DOHH2 (cell line): ENCODE measurements around the gene STAG1.

Source experiments
- H3F3A ChIP-seq: fragments of 200-600 bp; sonication (generic), shearing (Covaris generic); 2 replicates; pipeline ENCODE4 v1.6.0; 2016; ENCODE audit warnings: antibody characterized with exemption, mild to moderate bottlenecking; ENCODE audit not compliant: control insufficient read depth, insufficient read depth
- H3K27ac ChIP-seq: fragments of 200-600 bp; sonication (generic); 2 replicates; pipeline ENCODE4 v1.5.1; 2014; ENCODE audit warnings: low read depth, mild to moderate bottlenecking, low read length, moderate library complexity
- H3K27me3 ChIP-seq: fragments of 200-600 bp; sonication (generic); 2 replicates; pipeline ENCODE4 v1.6.1; 2014; ENCODE audit warnings: mild to moderate bottlenecking, low read length, mixed read lengths; ENCODE audit not compliant: control insufficient read depth
- H3K36me3 ChIP-seq: fragments of 200-600 bp; sonication (generic); 2 replicates; pipeline ENCODE4 v1.6.1; 2014; ENCODE audit warnings: mild to moderate bottlenecking, low read length, moderate library complexity, mixed read lengths; ENCODE audit not compliant: control insufficient read depth
- H3K4me1 ChIP-seq: fragments of 200-600 bp; sonication (generic); 2 replicates; pipeline ENCODE4 v1.6.1; 2014; ENCODE audit warnings: mild to moderate bottlenecking, low read length, mixed read lengths; ENCODE audit not compliant: control insufficient read depth
- H3K4me2 ChIP-seq: fragments of 200-600 bp; sonication (generic); 2 replicates; pipeline ENCODE4 v1.6.0; 2014; ENCODE audit warnings: mild to moderate bottlenecking, low read length, moderate library complexity
- H3K4me3 ChIP-seq: fragments of 200-600 bp; sonication (generic); 2 replicates; pipeline ENCODE4 v1.5.1; 2014; ENCODE audit warnings: mild to moderate bottlenecking, low read length, mixed read lengths
- H3K79me2 ChIP-seq: fragments of 200-600 bp; sonication (generic); 2 replicates; pipeline ENCODE4 v1.6.1; 2014; ENCODE audit warnings: mild to moderate bottlenecking, low read length, mixed read lengths; ENCODE audit not compliant: control insufficient read depth
- H3K9me2 ChIP-seq: fragments of 200-600 bp; sonication (generic); replicated peaks from 2 replicates; pipeline ENCODE4 v1.6.1; 2014; ENCODE audit warnings: mild to moderate bottlenecking, low read length, mixed read lengths; ENCODE audit not compliant: control insufficient read depth
- H3K9me3 ChIP-seq: fragments of 200-600 bp; sonication (generic); 2 replicates; pipeline ENCODE4 v1.6.1; 2014; ENCODE audit warnings: antibody characterized with exemption, low read length, mixed read lengths; ENCODE audit not compliant: control insufficient read depth, insufficient read depth
- H4K20me1 ChIP-seq: fragments of 200-600 bp; sonication (generic); 2 replicates; pipeline ENCODE4 v1.6.0; 2014; ENCODE audit warnings: low read depth, mild to moderate bottlenecking, antibody characterized with exemption, low read length, moderate library complexity; ENCODE audit not compliant: control insufficient read depth, insufficient read depth
- EZH2phosphoT487 ChIP-seq: fragments of 200-600 bp; sonication (generic); IDR thresholded peaks from 2 replicates; pipeline ENCODE4 v1.6.1; 2017; ENCODE audit warnings: borderline replicate concordance, mild to moderate bottlenecking, antibody characterized with exemption, low read length, moderate library complexity, mixed read lengths
- TF ChIP-seq, protein P1 (sequence below): fragments of 200-600 bp; sonication (generic); IDR thresholded peaks from one replicate; pipeline ENCODE4 v1.5.1; 2014; ENCODE audit warnings: antibody characterized with exemption, mild to moderate bottlenecking, low read depth, low read length; ENCODE audit not compliant: poor library complexity, severe bottlenecking

Gene STAG1

DNA sequence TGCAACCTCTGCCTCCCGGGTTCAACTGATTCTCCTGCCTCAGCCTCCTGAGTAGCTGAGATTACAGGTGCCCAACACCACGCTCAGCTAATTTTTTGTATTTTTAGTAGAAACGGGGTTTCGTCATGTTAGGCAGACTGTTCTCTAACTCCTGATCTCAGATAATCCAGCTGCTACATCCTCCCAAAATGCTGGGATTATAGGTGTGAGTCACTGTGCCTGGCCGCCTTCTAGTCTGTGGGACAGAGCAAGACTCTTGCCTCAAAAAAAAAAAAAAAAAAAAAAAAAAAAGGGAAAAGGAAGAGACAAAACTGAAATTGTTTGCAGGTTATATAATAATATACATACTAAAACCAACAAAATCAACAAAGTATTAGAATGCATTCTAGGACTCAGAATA is 286.9 kb downstream of the STAG1 start:
- no peaks in the 10 kb centered on the region; the same call in 1 of the 2 replicates for H3K79me2 ChIP-seq
- H3F3A ChIP-seq, result no peaks in the 10 kb centered on the region
- no peaks in the 10 kb centered on the region for H3K9me2 ChIP-seq
- no peaks in the 10 kb centered on the region for H4K20me1 ChIP-seq
- no peak overlapping the region for H3K4me2 ChIP-seq
- H3K9me3 ChIP-seq, result no peaks in the 10 kb centered on the region
- no peaks in the 10 kb centered on the region for H3K27me3 ChIP-seq
- H3K4me1 ChIP-seq, result no peaks in the 10 kb centered on the region
- peaks cover 27% of the 10 kb centered on the region for H3K36me3 ChIP-seq
- no peak overlapping the region for H3K27ac ChIP-seq
- no peak overlapping the region for H3K4me3 ChIP-seq
- TF ChIP-seq, protein P1, sequence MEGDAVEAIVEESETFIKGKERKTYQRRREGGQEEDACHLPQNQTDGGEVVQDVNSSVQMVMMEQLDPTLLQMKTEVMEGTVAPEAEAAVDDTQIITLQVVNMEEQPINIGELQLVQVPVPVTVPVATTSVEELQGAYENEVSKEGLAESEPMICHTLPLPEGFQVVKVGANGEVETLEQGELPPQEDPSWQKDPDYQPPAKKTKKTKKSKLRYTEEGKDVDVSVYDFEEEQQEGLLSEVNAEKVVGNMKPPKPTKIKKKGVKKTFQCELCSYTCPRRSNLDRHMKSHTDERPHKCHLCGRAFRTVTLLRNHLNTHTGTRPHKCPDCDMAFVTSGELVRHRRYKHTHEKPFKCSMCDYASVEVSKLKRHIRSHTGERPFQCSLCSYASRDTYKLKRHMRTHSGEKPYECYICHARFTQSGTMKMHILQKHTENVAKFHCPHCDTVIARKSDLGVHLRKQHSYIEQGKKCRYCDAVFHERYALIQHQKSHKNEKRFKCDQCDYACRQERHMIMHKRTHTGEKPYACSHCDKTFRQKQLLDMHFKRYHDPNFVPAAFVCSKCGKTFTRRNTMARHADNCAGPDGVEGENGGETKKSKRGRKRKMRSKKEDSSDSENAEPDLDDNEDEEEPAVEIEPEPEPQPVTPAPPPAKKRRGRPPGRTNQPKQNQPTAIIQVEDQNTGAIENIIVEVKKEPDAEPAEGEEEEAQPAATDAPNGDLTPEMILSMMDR, result no peak
- TF ChIP-seq EZH2phosphoT487, result no peak

DNA sequence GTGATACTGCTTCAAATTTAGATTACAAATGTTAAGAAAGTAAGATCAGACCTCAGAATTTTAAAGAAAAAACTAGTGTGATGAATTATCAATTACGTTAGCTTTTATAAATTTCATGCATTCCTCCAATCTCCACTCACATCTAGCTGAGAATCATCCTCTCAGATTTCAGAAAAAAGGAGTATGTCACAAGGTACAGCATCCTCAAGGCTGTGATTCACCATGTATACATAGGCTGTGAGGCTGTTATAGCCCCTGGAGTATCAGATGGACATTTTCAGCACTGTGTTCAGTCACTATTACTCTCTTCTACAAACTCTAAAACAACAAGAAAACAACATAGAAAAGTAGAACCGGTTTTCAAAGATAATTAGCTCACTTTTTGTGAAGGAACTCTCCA is 287.7 kb downstream of the STAG1 start:
- no peaks in the 10 kb centered on the region for H3K9me3 ChIP-seq
- no peaks in the 10 kb centered on the region for H3F3A ChIP-seq
- H3K36me3 ChIP-seq, result peaks cover 30% of the 10 kb centered on the region
- no peak overlapping the region for H3K4me2 ChIP-seq
- no peak overlapping the region for H3K27ac ChIP-seq
- H3K9me2 ChIP-seq, result no peaks in the 10 kb centered on the region
- H3K27me3 ChIP-seq, result no peaks in the 10 kb centered on the region
- H3K79me2 ChIP-seq, result no peaks in the 10 kb centered on the region; the same call in 1 of the 2 replicates
- no peak overlapping the region for H3K4me3 ChIP-seq
- TF ChIP-seq, protein P1, result no peak
- no peak for TF ChIP-seq EZH2phosphoT487
- H3K4me1 ChIP-seq, result no peaks in the 10 kb centered on the region
- H4K20me1 ChIP-seq, result no peaks in the 10 kb centered on the region

DNA sequence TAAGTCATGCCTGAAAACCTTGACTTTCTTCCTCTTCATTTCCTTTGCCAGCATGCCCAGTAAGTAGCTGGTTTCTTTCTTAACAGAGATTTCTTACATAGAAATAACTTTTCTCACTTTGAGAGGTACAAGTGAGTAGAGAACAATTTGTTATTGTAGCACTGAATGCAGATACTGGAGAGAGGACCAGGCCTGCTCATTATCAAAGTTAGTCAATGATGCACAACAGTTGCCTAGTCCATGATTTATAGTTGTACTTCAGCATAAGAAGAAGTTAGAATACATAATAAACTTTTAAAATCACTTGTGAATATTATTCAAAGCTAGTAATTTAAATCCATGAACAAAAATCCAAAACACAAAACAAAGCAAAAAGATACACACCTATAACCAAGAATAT is 289.0 kb downstream of the STAG1 start:
- Histone ChIP-seq H3K9me2 (no peaks in the 10 kb centered on the region), H3K36me3 (peaks cover 36% of the 10 kb centered on the region), H3K4me3 (no peak overlapping the region), H3K4me1 (no peaks in the 10 kb centered on the region), H3K4me2 (no peak overlapping the region), H3K27me3 (no peaks in the 10 kb centered on the region), H3F3A (no peaks in the 10 kb centered on the region), H3K9me3 (peaks cover 6% of the 10 kb centered on the region), H3K27ac (no peak overlapping the region), H4K20me1 (no peaks in the 10 kb centered on the region), H3K79me2 (no peaks in the 10 kb centered on the region; the same call in 1 of the 2 replicates)
- no peak for TF ChIP-seq EZH2phosphoT487
- TF ChIP-seq, protein P1, result no peak
